AG09319 (cell line): ENCODE measurements around the gene YIPF5.
A peak's percentile ranks its signal among the peaks of the same experiment; 100 is the strongest.

Source experiments
- DNase-seq: peaks from one replicate; pipeline ENCODE4 v3.0.0-alpha.2; 2010; ENCODE audit warnings: low read depth; ENCODE audit errors: extremely low read depth
- TF ChIP-seq, protein P1 (sequence below): IDR thresholded peaks from 2 replicates; pipeline ENCODE4 v1.5.1; 2011; ENCODE audit warnings: low read depth, mild to moderate bottlenecking, inconsistent platforms, low read length, moderate library complexity

YIPF5 gene

GRCh38 chr5:144194144-144194543 is 23.7 kb upstream of the YIPF5 start:
- TF ChIP-seq, protein P1, sequence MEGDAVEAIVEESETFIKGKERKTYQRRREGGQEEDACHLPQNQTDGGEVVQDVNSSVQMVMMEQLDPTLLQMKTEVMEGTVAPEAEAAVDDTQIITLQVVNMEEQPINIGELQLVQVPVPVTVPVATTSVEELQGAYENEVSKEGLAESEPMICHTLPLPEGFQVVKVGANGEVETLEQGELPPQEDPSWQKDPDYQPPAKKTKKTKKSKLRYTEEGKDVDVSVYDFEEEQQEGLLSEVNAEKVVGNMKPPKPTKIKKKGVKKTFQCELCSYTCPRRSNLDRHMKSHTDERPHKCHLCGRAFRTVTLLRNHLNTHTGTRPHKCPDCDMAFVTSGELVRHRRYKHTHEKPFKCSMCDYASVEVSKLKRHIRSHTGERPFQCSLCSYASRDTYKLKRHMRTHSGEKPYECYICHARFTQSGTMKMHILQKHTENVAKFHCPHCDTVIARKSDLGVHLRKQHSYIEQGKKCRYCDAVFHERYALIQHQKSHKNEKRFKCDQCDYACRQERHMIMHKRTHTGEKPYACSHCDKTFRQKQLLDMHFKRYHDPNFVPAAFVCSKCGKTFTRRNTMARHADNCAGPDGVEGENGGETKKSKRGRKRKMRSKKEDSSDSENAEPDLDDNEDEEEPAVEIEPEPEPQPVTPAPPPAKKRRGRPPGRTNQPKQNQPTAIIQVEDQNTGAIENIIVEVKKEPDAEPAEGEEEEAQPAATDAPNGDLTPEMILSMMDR, result no peak
- DNase-seq, result no peak

GRCh38 chr5:144192661-144193060 is 22.2 kb upstream of the YIPF5 start:
- TF ChIP-seq, protein P1, result no peak
- DNase-seq, result no peak

- TF ChIP-seq, protein P1, result peak; percentile 53
- DNase-seq, result peak; percentile 53
These were observed 21.5 kb upstream of the YIPF5 start for GRCh38 chr5:144191998-144192397.

- TF ChIP-seq, protein P1, result no peak
- DNase-seq, result no peak
These were observed 21.1 kb upstream of the YIPF5 start for GRCh38 chr5:144191531-144191930.

GRCh38 chr5:144189800-144190429 is 19.5 kb upstream of the YIPF5 start:
- no peak for DNase-seq
- TF ChIP-seq, protein P1, result no peak

DNA sequence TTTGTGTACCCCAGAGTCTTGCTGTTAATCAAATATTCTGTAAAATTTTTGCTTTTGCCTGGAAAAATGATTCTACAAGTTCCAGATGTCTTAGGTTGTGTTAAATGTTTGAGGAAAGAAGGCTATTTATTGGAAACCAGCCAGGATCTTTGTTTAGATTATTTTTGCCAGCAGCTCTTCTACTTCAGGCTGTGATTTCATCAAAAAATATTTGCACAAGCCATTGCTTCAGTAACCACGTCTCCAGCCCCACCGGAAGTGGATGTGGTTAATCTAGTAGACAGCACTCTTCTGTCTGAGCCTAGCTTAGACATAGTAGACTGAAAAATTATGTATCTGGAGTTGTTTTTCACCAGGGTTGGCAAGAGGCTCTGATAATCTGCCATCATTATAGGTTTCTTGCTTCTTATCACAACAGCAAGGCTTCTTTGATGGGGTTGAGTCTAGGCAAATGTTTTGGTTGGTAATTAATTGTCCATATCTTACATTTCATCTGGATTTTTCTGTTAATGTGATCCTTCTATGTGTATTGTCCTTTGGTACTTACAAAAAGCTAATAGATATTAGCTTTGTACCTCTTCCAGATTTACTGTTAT is 17.3 kb upstream of the YIPF5 start:
- DNase-seq, result peak; percentile 94
- TF ChIP-seq, protein P1, result no peak

GRCh38 chr5:144183254-144183889 is 12.9 kb upstream of the YIPF5 start:
- TF ChIP-seq, protein P1, result peak; percentile 59
- DNase-seq, result no peak
